HG02885 (cell line): ENCODE data around the gene PPP1R26.
"Not testable (repeated sequence)": the region's sequence is repeated elsewhere in the genome, so short reads cannot be mapped to it uniquely, and the experiment has no call there.

Source experiments
- ATAC-seq: cut with Tn5 transposase; IDR thresholded peaks from one replicate; pipeline ENCODE4 v1.9.1; 2021; ENCODE audit warnings: mild to moderate bottlenecking; ENCODE audit not compliant: unreplicated experiment, poor library complexity

PPP1R26 gene

DNA sequence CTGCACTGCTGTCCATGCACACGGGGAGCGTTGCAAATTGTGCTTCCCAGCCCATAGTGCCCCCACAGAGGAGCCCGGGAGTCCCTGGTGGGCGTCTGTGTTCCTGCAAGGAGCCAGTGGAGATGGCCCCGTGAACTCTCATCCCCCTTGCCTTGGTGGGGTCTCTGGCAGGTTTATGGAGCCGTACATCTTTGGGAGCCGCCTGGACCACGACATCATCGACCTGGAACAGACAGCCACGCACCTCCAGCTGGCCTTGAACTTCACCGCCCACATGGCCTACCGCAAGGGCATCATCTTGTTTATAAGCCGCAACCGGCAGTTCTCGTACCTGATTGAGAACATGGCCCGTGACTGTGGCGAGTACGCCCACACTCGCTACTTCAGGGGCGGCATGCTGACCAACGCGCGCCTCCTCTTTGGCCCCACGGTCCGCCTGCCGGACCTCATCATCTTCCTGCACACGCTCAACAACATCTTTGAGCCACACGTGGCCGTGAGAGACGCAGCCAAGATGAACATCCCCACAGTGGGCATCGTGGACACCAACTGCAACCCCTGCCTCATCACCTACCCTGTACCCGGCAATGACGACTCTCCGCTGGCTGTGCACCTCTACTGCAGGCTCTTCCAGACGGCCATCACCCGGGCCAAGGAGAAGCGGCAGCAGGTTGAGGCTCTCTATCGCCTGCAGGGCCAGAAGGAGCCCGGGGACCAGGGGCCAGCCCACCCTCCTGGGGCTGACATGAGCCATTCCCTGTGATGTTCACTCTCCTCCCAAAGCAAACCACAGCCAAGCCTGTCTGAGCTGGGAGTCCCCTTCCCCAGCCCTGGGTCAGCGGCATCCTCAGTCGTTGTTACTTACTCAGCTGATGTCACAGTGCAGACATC is 24.0 kb downstream of the PPP1R26 start:
- ATAC-seq, result no peak

- ATAC-seq, result no peak
Observed at GRCh38 chr9:135504262-135505243, 25.0 kb downstream of the PPP1R26 start.

- no peak for ATAC-seq
Observed at GRCh38 chr9:135505406-135506187, 26.0 kb downstream of the PPP1R26 start.

DNA sequence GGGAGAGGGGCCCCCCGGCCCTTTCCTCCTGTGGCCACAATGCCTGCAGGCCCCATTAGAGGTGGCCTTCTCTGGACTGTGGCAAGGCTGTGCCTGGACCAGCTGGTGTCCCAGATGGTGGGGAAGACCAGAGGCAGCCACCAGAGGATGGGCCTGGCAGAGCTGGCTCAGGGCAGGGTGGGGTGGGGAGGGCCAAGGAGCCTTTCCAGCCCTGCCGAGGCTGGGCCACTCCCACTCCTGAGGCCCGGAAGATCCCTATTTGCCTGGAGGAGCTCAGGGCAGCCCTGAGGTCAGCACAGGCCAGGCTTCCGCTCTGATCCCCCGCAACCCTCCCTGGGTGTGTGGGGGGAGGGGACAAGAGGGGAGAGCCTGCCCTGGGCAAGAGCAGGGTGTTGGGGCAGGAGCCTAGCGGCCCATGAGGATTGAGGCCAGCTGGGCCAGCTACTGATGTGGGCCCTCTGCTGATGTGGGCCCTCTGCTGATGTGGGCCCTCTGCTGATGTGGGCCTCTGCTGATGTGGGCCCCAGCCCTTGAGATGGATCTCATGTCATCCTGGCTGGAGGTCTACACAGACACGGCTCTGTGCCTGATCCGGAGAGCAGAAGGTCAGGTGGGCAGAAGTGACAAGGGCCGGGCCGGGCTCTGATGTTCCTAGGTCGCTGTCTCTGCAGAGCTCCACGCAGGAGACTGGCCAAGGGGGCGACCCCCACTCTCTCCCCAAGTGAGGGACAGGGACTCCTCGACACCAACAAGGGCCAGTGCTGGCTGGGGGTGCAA is 26.9 kb downstream of the PPP1R26 start:
- ATAC-seq, result no peak

DNA sequence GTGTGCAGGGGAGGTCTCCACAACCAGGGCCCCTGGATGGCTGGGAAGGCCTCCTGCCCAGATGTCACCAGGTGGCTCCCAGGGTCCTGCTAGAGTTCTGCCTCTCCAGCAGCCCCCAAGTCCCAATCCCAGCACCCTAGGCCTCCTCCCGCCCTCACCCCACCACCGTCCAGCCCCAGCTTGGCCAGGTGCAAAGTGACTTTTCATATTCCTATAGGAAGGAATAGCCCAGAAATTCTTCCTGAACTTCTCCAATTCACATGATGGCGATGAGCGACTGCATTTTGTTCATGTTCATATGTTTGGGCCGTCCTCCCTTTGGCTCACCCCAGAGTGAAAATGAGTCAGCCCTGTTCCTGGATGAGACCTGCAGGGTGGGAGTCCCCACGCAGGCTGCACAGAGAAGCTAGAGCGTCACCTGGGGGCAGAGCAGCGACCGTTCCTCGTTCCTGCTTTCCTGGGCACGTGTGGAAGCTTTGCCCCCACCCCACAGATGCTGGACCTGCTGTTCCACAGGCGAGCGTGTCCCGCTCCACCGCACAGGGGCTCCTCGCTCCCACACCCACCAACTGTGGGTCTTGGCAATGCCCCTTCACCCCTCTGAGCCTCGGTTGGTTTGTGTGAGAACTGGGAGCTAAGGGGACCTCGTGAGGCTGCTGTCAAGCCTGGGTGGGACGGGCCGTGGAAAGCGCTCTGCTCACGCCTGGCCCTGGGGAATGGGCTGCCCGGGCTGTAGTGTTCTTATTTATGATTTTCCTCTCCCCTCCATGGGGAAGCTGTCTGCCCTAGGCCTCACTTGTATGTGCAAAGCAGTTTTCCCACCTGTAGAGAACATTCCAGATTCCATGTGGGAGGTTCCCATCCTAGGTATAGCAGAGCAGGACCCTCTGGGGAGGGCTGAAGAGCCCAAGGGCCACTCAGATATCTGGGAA is 27.8 kb downstream of the PPP1R26 start:
- no peak for ATAC-seq

GRCh38 chr9:135508211-135508820 is 28.7 kb downstream of the PPP1R26 start:
- no peak for ATAC-seq

DNA sequence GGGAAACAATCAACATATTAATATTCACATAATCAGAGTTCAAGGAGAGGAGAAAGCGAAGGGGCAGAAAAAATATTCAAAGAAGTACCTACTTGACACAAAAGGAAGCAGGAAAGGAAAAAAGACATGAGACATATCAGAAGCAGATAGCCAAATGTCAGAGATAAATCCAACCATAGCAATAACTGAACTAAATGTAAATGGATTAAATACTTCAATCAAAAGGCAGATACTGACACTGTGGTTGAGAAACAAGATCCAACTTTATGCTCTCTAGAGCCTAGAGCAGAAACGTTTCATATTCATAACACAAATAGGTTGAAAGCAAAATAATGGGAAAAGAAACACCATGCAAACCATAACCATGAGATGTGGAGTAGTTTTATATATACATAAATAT is 29.9 kb downstream of the PPP1R26 start:
- ATAC-seq, result no peak

- ATAC-seq, result no peak
Observed at GRCh38 chr9:135512241-135512603, 32.6 kb downstream of the PPP1R26 start.

DNA sequence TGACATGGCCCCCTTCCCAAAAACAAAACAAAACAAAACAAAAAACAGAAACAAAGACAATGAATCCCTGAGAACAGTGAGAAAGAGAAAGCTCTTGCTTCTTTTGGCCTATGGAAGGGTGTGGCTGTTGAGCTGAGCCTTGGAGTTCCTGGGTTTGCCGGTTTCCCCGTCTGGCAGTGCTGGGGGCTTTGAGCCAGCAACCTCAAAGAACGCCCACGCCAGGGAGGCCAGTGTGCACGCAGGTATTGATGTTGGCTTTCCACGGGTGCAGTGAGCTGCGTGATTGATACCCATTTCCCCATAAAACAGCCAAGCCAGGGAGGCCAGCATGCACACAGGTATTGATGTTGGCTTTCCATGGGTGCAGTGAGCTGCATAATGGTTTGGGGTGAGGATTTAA is 33.3 kb downstream of the PPP1R26 start:
- no peak for ATAC-seq

DNA sequence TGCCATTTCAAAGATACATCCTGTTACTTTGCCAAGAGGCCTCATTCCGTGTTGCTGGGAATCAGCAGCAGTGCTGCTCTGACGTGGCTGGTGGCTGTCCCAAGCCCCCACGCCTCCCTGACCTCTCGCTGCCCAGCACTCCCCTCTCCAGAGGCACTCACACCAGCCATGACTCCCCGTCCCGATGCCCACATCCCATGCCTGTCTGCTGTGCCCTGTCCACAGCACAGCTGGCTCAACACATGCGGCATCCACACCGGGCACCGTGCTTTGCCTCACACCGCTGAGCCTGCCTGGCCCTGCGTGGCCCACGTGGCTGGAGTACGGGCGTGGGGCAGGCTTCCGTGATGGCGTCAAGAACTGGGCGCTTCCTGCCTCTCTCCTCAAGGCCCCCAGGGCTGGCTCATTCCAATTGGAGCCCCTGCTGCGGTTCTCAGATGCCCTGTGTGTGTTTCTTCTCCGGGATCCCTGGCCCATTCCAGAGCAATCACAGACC is 33.8 kb downstream of the PPP1R26 start:
- ATAC-seq, result no peak

DNA sequence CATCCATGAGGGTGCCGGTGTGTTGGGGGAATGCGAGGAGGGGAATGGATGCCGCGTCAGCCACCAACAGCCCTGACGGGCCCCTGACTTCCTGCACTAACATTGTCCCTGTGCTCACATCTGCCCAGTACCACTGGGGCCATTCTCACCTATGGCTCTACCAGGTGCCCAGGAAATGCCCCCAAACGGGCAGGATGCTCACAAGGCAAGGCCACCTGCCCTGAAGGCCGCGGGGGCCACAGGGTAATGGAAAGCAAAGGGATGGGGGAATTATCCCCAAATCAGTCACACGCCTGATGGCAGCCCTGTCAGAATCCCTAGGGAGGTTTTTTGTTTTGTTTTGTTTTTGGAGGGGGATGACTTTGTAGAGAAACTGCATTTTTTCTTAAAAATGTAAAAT is 34.3 kb downstream of the PPP1R26 start:
- not testable (repeated sequence) for ATAC-seq

DNA sequence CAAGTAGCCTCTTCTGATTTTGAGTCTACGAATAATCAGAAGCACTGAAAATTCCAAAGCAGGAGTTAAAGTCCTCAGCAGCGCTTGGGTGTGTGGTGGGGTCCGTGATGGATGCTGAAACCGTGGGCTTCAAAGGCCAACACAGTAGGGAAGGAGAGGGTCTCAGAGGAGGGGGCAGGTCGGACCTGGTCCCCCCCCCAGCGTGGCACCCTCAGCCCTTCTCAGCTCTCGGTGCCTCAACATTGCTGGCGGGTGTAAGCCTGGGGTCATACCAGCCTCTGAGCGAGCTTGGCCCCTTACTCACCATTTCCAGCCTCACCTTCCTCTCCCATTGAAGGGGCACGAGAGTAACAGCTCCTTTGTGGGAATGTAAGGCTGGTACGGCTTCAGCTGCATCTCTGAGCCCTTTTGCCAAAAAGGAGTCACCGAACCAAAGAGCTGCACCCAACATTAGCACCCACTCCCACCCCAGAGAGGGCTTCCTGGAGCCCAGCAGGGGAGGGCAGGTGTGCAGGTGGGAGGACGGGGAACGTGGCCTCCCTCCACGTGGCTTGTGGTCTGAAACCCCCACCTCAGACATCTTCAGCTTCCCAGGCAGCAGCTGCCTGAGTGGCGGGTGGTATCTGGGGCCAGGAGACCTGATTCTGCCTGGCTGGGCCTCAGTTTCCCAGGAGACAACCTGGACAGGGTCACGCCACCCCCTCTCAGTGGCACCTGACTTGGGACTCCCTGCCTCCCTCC is 34.9 kb downstream of the PPP1R26 start:
- ATAC-seq, result no peak

GRCh38 chr9:135515083-135515951 is 35.7 kb downstream of the PPP1R26 start:
- ATAC-seq, result no peak

DNA sequence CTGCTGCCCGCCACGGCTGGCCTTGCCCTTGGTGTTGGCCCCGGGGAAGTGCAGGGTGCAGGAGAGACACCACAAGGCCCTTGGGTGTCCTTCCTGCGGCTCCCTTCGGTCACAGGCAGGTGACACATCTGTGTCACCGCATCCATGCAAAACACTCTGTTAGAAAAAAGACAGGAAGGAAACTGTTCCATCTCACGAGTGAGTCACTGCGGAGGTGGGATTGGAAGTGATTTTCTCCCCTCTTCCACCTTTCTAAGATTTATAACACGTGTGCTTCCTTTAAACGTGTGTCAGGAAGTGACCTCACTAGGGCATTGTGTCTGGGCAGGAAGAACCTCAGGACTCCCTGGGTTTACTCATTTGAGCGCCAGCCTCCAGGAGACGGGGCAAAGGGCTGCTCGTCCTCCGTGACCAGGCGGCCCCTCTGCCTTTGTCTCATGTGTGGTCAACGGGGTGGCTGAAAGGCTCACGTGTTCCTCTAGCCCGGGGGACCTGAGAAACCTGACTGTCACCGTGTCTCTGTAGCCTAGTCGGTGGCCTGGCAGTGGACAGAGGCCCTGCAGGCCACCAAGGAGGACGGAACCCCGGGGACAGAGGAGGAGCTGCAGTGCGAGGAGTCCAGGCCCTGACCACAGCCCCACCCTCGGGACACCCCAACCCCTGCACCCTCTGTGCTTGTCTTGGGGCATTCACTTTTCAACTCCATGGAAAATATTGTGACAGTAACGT is 36.7 kb downstream of the PPP1R26 start:
- no peak for ATAC-seq

- ATAC-seq, result no peak
Observed at GRCh38 chr9:135517407-135517822, 37.8 kb downstream of the PPP1R26 start.
